SIG-M5 treated with dmso at 0.1 percent for 504 hours (cell line): ENCODE data around the gene GAB4.
"Not testable (repeated sequence)": the region's sequence is repeated elsewhere in the genome, so short reads cannot be mapped to it uniquely, and the experiment has no call there.

Experiments used
- DNase-seq: peaks from one replicate; lab custom pipeline; 2025; ENCODE audit not compliant: unreplicated experiment; lab: John Stamatoyannopoulos, UW

Gene GAB4

GRCh38 chr22:16960220-16960883, 47.7 kb downstream of the GAB4 start:
- DNase-seq: no peak

- DNase-seq: no peak
These were observed 48.6 kb downstream of the GAB4 start for GRCh38 chr22:16959345-16959930.

GRCh38 chr22:16958475-16958874, 49.5 kb downstream of the GAB4 start:
- no peak for DNase-seq

GRCh38 chr22:16957781-16958180, 50.2 kb downstream of the GAB4 start:
- no peak for DNase-seq

GRCh38 chr22:16956290-16956689, 51.7 kb downstream of the GAB4 start:
- DNase-seq: no peak

GRCh38 chr22:16955678-16956210, 52.3 kb downstream of the GAB4 start:
- no peak for DNase-seq

- no peak for DNase-seq
These were observed 52.9 kb downstream of the GAB4 start for GRCh38 chr22:16955081-16955480.

DNA sequence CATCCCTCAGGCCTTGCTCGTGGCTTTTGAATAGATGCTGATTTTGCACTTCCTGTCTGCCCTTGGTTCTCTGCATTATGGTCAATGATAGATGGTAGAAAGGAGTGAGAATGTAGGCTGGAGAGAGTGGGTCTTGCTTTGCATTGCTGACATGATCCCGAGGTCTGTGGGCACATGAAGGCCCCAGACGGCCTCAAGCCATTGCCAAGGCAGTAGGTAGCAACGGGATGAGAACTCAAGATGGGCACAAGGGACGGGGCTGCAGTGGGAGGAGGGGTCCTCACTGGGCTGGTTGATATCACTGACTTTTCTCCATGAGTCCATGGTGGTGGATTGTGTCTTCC, 54.0 kb downstream of the GAB4 start:
- no peak for DNase-seq

GRCh38 chr22:16953206-16954059, 54.6 kb downstream of the GAB4 start:
- no peak for DNase-seq

GRCh38 chr22:16949561-16949960, 58.5 kb downstream of the GAB4 start:
- no peak for DNase-seq

DNA sequence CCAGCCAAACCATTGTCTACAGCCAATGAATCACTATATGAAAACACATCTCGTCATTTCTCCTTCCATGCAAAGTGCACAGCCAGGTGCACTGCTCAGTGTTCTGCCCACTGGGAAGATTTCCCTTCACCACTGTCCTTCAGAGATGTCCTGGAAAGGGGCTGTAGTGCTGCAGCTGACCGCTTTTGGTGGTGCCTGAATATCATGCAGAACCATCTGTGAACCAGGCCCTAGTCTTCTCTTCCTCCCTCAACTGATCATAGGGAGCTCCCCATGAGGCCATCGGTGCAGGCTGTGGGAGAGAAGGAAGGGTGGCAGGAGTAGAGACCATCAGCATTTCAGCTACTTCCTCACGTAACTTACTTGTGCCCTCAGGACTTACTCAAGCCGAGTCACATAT, 70.2 kb downstream of the GAB4 start:
- no peak for DNase-seq

DNA sequence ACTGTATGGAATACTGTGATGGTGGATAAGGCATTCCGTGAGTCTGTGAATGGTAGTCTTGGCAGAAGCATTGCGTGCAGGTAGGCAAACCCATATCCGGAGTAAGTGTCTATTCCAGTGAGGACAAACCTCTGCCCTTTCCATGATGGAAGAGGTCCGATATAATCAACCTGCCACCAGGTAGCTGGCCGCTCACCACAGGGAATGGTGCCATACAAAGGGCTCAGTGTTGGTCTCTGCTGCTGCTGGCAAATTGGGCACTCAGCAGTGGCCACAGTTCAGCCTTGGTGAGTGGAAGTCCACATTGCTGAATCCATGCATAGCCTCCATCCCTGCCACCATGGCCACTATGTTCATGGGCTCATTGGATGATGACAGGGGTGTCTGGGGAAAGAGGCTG, 70.8 kb downstream of the GAB4 start:
- not testable (repeated sequence) for DNase-seq

DNA sequence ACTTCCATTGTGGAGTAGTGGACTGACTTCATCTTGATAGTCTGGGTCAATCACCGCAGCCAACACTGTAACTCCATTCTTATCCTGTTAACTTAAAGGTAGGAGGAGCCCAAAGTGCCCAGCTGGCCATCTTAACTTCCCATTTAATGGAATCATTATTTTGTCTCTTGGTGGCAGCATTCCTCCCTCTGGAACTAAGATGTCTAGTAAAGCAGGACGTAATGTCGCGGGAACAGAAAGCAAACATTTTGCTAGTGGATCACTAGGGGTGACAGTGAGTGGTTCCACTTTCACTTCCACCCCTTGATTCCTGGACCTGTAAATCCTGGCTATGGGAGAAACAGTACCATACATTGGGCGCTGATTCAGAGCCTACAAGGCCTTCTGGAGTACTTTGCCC, 71.4 kb downstream of the GAB4 start:
- no peak for DNase-seq

DNA sequence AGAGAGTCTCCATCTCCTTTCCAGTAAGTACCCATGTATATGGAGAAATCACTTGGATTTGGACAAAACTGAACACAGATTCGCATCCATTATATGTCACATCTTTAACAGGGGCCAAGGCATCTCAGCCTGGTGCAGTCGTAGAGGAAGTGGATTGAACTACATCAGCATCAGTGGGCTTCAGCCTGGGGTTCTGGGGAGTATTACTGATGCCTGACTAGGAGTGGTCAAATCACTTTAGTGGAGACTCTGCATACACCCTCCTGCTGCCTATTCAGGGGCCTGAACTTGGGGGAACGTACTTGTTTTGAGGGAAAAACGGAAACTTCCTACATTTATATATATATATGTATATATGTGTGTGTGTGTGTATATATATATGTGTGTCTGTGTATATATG, 72.8 kb downstream of the GAB4 start:
- DNase-seq: no peak

GRCh38 chr22:16933291-16934282, 74.4 kb downstream of the GAB4 start:
- no peak for DNase-seq

- no peak for DNase-seq
These were observed 75.4 kb downstream of the GAB4 start for GRCh38 chr22:16932577-16932976.

DNA sequence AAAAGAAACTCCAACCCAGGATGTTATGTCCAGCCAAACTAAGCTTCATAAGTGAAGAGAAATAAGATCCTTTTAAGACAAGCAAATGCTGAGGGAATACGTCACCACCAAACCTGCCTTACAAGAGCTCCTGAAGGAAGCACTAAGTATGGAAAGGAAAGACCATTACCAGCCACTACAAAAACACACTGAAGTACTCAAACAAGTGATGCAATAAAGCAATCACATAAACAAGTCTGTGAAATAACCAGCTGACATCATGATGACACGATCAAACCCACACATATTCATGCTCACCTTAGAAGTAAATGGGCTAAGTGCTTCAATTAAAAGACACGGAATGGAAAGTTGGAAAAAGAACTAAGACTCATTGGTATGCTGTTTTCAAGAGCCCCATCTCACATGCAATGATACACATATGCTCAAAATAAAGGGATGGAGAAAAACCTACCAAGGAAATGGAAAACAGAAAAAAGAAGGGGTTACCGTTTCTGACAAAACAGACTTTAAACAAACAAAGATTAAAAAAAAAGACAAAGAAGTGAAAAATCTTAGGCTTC, 82.5 kb downstream of the GAB4 start:
- no peak for DNase-seq

DNA sequence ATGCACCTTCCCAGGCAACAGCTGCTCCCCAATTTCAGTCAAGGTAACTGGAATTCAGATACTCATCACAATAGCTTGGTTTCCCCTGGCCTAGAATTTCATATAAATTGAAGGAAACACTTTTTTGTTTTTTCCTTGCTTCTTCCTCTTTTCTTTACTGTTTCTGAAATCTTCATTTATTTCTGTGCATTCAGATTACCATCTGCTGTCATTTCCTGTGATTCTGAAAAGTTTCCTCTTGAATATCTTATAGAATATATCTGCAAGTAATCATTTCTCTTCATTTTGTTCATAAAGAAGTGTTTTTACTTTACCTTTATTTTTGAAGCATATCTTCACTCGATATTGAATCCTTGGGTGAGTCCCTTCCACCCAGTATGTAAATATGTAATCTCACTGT, 85.3 kb downstream of the GAB4 start:
- no peak for DNase-seq

GRCh38 chr22:16922076-16922475, 85.9 kb downstream of the GAB4 start:
- no peak for DNase-seq

DNA sequence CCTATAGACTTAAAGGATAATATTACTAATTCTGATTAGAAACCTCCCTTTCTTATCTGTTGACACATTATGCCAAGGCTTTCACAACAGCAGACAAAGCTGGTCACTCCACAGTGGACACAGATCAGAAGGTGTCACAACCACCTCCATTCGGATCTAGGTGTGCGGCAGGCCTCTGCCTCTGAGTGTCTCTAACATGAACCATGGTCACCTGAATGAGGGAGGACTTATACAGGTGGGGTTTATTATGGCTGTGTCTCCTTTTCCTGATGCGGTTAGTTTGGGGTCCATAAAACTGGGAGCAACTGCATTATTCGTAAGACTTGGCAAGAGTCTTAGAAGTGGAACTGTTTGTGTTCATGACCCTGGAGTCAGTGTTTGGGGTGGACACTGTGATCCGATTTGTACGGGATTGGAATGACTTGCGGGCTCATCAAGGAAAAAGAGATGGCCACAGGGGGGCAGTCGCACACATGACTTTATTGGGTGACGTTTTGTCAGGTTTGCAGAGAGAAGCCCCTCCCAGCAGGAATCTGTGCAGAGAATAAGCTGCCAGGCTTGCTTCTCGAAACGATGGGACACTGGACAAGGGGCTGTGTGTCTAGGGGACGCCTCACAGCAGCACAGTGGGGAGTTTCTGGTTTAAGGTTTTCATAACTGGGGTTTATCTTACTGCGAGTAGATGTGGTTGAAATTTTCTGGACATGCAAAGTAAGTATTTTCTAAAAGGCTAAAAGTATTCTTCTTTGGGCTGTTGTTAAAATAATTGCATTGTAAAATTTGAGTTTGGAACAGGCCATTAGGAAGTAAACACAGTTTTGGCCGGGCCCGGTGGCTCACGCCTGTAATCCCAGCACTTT, 90.6 kb downstream of the GAB4 start:
- peak; percentile 41 for DNase-seq
